SU-DHL-6 (cell line): Measurements from ENCODE around the gene PLCD1.

Source experiments
- H2AFZ ChIP-seq: fragments of 200-600 bp; sonication (generic); 2 replicates; pipeline ENCODE4 v1.6.1; 2014; ENCODE audit warnings: low read depth, mild to moderate bottlenecking, moderate library complexity, mixed read lengths, antibody characterized with exemption, low read length; ENCODE audit not compliant: severe bottlenecking
- H3F3A ChIP-seq: fragments of 200-600 bp; shearing (Covaris generic); 2 replicates; pipeline ENCODE4 v1.6.0; 2016; ENCODE audit warnings: antibody characterized with exemption, mild to moderate bottlenecking; ENCODE audit not compliant: insufficient read depth
- H3K27ac ChIP-seq: fragments of 200-600 bp; sonication (generic); 2 replicates; pipeline ENCODE4 v1.5.1; 2016; ENCODE audit warnings: low read depth, mild to moderate bottlenecking, low read length, moderate library complexity, mixed read lengths
- H3K27me3 ChIP-seq: fragments of 200-600 bp; sonication (generic), shearing (Covaris generic); 2 replicates; pipeline ENCODE4 v1.6.0; 2014; ENCODE audit warnings: mild to moderate bottlenecking, low read length
- H3K36me3 ChIP-seq: fragments of 200-600 bp; sonication (generic); 2 replicates; pipeline ENCODE4 v1.6.1; 2014; ENCODE audit warnings: mild to moderate bottlenecking, low read length, mixed read lengths
- H3K4me2 ChIP-seq: fragments of 300-600, 200-600 bp; shearing (Covaris generic), sonication (generic); 2 replicates; pipeline ENCODE4 v1.6.0; 2014; ENCODE audit warnings: low read length, low read depth, mild to moderate bottlenecking; ENCODE audit not compliant: poor library complexity, severe bottlenecking
- H3K4me3 ChIP-seq: fragments of 200-600 bp; sonication (generic); 2 replicates; pipeline ENCODE4 v1.5.1; 2014; ENCODE audit warnings: antibody characterized with exemption, low read length, mild to moderate bottlenecking, mixed read lengths; ENCODE audit not compliant: insufficient read depth, poor library complexity, severe bottlenecking
- H3K79me2 ChIP-seq: fragments of 200-600 bp; sonication (generic); 2 replicates; pipeline ENCODE4 v1.6.1; 2014; ENCODE audit warnings: mild to moderate bottlenecking, low read length, moderate library complexity; ENCODE audit not compliant: insufficient read depth
- H3K9ac ChIP-seq: fragments of 200-600 bp; sonication (generic); 2 replicates; pipeline ENCODE4 v1.7.0; 2014; ENCODE audit warnings: mild to moderate bottlenecking, low read length
- H3K9me2 ChIP-seq: fragments of 200-600 bp; sonication (generic); replicated peaks from 2 replicates; pipeline ENCODE4 v1.6.1; 2014; ENCODE audit warnings: low read length; ENCODE audit not compliant: insufficient read depth
- H3K9me3 ChIP-seq: fragments of 200-600 bp; sonication (generic); 2 replicates; pipeline ENCODE4 v1.6.1; 2014; ENCODE audit warnings: low read length, mixed read lengths; ENCODE audit not compliant: insufficient read depth
- H4K20me1 ChIP-seq: fragments of 200-600 bp; sonication (generic); 2 replicates; pipeline ENCODE4 v1.6.1; 2014; ENCODE audit warnings: low read depth, mild to moderate bottlenecking, antibody characterized with exemption, low read length, moderate library complexity, mixed read lengths
- CTCF ChIP-seq: fragments of 200-600 bp; sonication (generic); IDR thresholded peaks from one replicate; pipeline ENCODE4 v1.5.1; 2017; ENCODE audit warnings: antibody characterized with exemption, mild to moderate bottlenecking, low read length, moderate library complexity; ENCODE audit not compliant: insufficient read depth, poor library complexity, severe bottlenecking
- EZH2phosphoT487 ChIP-seq: fragments of 200-600 bp; sonication (generic), shearing (Covaris generic); conservative IDR thresholded peaks from 2 replicates; pipeline ENCODE4 v1.6.1; 2018; ENCODE audit warnings: mild to moderate bottlenecking, antibody characterized with exemption, low read length, moderate library complexity, mixed read lengths

The PLCD1 gene

GRCh38 chr3:38000965-38001455 is 28.4 kb downstream of the PLCD1 start:
- H3K4me3 ChIP-seq = no peak overlapping the region
- H3K27me3 ChIP-seq = no peaks in the 10 kb centered on the region
- TF ChIP-seq CTCF = no peak
- no peak for TF ChIP-seq EZH2phosphoT487
- H3K9me3 ChIP-seq = no peaks in the 10 kb centered on the region
- no peak overlapping the region for H3K27ac ChIP-seq
- no peaks in the 10 kb centered on the region for H3K36me3 ChIP-seq
- H3K9me2 ChIP-seq = no peaks in the 10 kb centered on the region
- H3F3A ChIP-seq = no peaks in the 10 kb centered on the region
- no peak overlapping the region for H3K4me2 ChIP-seq
- no peaks in the 10 kb centered on the region for H3K79me2 ChIP-seq
- H4K20me1 ChIP-seq = no peaks in the 10 kb centered on the region
- no peak overlapping the region for H3K9ac ChIP-seq
- H2AFZ ChIP-seq = no peak overlapping the region

GRCh38 chr3:38000242-38000916 is 29.1 kb downstream of the PLCD1 start:
- H3K79me2 ChIP-seq = no peaks in the 10 kb centered on the region
- no peaks in the 10 kb centered on the region for H3K9me3 ChIP-seq
- H3K9ac ChIP-seq = no peak overlapping the region
- no peak overlapping the region for H3K4me3 ChIP-seq
- no peaks in the 10 kb centered on the region for H4K20me1 ChIP-seq
- H3K27me3 ChIP-seq = no peaks in the 10 kb centered on the region
- H3K4me2 ChIP-seq = no peak overlapping the region
- H3K9me2 ChIP-seq = no peaks in the 10 kb centered on the region
- no peaks in the 10 kb centered on the region for H3F3A ChIP-seq
- H3K36me3 ChIP-seq = no peaks in the 10 kb centered on the region
- H2AFZ ChIP-seq = no peak overlapping the region
- TF ChIP-seq EZH2phosphoT487 (no peak), CTCF (no peak)
- no peak overlapping the region for H3K27ac ChIP-seq

- no peaks in the 10 kb centered on the region for H3K9me2 ChIP-seq
- no peak overlapping the region for H3K4me2 ChIP-seq
- H3F3A ChIP-seq = no peaks in the 10 kb centered on the region
- no peaks in the 10 kb centered on the region for H3K79me2 ChIP-seq
- H4K20me1 ChIP-seq = no peaks in the 10 kb centered on the region
- H3K27ac ChIP-seq = no peak overlapping the region
- no peak overlapping the region for H3K4me3 ChIP-seq
- H2AFZ ChIP-seq = no peak overlapping the region
- H3K36me3 ChIP-seq = no peaks in the 10 kb centered on the region
- TF ChIP-seq EZH2phosphoT487 = no peak
- no peaks in the 10 kb centered on the region for H3K9me3 ChIP-seq
- H3K27me3 ChIP-seq = no peaks in the 10 kb centered on the region
- H3K9ac ChIP-seq = no peak overlapping the region
These were observed 29.6 kb downstream of the PLCD1 start for GRCh38 chr3:37999836-38000235.

- Histone ChIP-seq H3K9me3 (no peaks in the 10 kb centered on the region), H3K27ac (peak overlapping the region; percentile 65; the same call in 1 of the 2 replicates), H3K9ac (peak overlapping the region; percentile 65), H3K4me2 (peak overlapping the region; percentile 76), H3F3A (no peaks in the 10 kb centered on the region), H4K20me1 (no peaks in the 10 kb centered on the region), H3K9me2 (no peaks in the 10 kb centered on the region), H2AFZ (peak overlapping the region; percentile 90), H3K36me3 (no peaks in the 10 kb centered on the region), H3K27me3 (no peaks in the 10 kb centered on the region), H3K4me3 (no peak overlapping the region), H3K79me2 (no peaks in the 10 kb centered on the region)
- no peak for TF ChIP-seq CTCF
- no peak for TF ChIP-seq EZH2phosphoT487
These were observed 31.6 kb downstream of the PLCD1 start for GRCh38 chr3:37997791-37998370.
